ENCODE measurements around the gene LRP2BP. TPM values are rescaled to one million over a fixed set of nuclear protein-coding genes. Genes with fewer than 3 reads are reported as not detected.
A peak's percentile ranks its signal among the peaks of the same experiment; 100 is the strongest.

LRP2BP gene
- total and polyA plus RNA-seq, 5 experiments from 2014 or later, result 0.16 to 1.4 (median 0.24) TPM

GRCh38 chr4:185416955-185417354 lies 21.2 kb upstream of the LRP2BP start:
- Mint-ChIP-seq H3K4me3 (no peak overlapping the region), H3K27me3 (no peaks in the 10 kb centered on the region), H3K9me3 (no peaks in the 10 kb centered on the region), H3K4me1 (peaks cover 3 to 14% (median 10%) of the 10 kb centered on the region in 4 donors), H3K36me3 (peaks cover 10 to 69% (median 15%) of the 10 kb centered on the region in 3 donors), H3K27ac (peak overlapping the region in 2 of 10 donors; percentile 9 to 19)
- DNase-seq (no peak), ATAC-seq (no peak)
- POLR2A ChIA-PET, result no interaction called here

- Mint-ChIP-seq H3K4me3 (no peak overlapping the region), H3K27ac (peak overlapping the region in 1 of 10 donors; percentile 18), H3K9me3 (no peaks in the 10 kb centered on the region), H3K36me3 (peaks cover 3 to 74% (median 19%) of the 10 kb centered on the region in 3 donors), H3K4me1 (peaks cover 0 to 3% (median 0%) of the 10 kb centered on the region in 4 donors), H3K27me3 (no peaks in the 10 kb centered on the region)
- no peak for ATAC-seq
- POLR2A ChIA-PET, result no interaction called here
- no peak for DNase-seq
Observed at GRCh38 chr4:185412412-185412811, 16.7 kb upstream of the LRP2BP start.

- DNase-seq (no peak), ATAC-seq (no peak)
- Mint-ChIP-seq H3K27me3 (no peaks in the 10 kb centered on the region), H3K4me1 (peaks cover 0 to 1% (median 0%) of the 10 kb centered on the region in 4 donors), H3K27ac (no peak overlapping the region), H3K9me3 (no peaks in the 10 kb centered on the region), H3K36me3 (peaks cover 0 to 68% (median 15%) of the 10 kb centered on the region in 3 donors), H3K4me3 (no peak overlapping the region)
- POLR2A ChIA-PET, result no interaction called here
Observed at GRCh38 chr4:185411849-185412248, 16.1 kb upstream of the LRP2BP start.

- H3K36me3 Mint-ChIP-seq, result peaks cover 0 to 71% (median 16%) of the 10 kb centered on the region in 3 donors
- POLR2A ChIA-PET, result interaction anchor here (1.0 kb wide), 1 partner anchor 12 kb away, joined by 4 read pairs; the partner anchor contains the start of genes ANKRD37 and LRP2BP
Observed at GRCh38 chr4:185408432-185408831, 12.7 kb upstream of the LRP2BP start.

GRCh38 chr4:185405296-185405999 lies 9.7 kb upstream of the LRP2BP start:
- POLR2A ChIA-PET, result no interaction called here
- Mint-ChIP-seq H3K9me3 (no peaks in the 10 kb centered on the region), H3K4me1 (no peaks in the 10 kb centered on the region), H3K27ac (no peak overlapping the region), H3K36me3 (peaks cover 0 to 75% (median 19%) of the 10 kb centered on the region in 3 donors), H3K4me3 (no peak overlapping the region), H3K27me3 (no peaks in the 10 kb centered on the region)
- no peak for ATAC-seq
- no peak for DNase-seq

More at GRCh38 chr4:185408432-185408831, 12.7 kb upstream of the LRP2BP start:
- H3K9me3 Mint-ChIP-seq, result no peaks in the 10 kb centered on the region
- DNase-seq (no peak), ATAC-seq (no peak)
- no peak overlapping the region for H3K4me3 Mint-ChIP-seq
- no peaks in the 10 kb centered on the region for H3K4me1 Mint-ChIP-seq
- peak overlapping the region in 1 of 10 donors; percentile 55 for H3K27ac Mint-ChIP-seq
- H3K27me3 Mint-ChIP-seq, result no peaks in the 10 kb centered on the region

GRCh38 chr4:185404031-185404430 lies 8.3 kb upstream of the LRP2BP start:
- DNase-seq (no peak), ATAC-seq (no peak)
- H3K9me3 Mint-ChIP-seq, result no peaks in the 10 kb centered on the region
- H3K27me3 Mint-ChIP-seq, result no peaks in the 10 kb centered on the region
- no peak overlapping the region for H3K27ac Mint-ChIP-seq
- H3K4me3 Mint-ChIP-seq, result no peak overlapping the region
- no peaks in the 10 kb centered on the region for H3K4me1 Mint-ChIP-seq
- POLR2A ChIA-PET, result no interaction called here
- peaks cover 0 to 81% (median 21%) of the 10 kb centered on the region in 3 donors for H3K36me3 Mint-ChIP-seq

GRCh38 chr4:185399466-185399865 lies 3.7 kb upstream of the LRP2BP start:
- Mint-ChIP-seq H3K36me3 (peaks cover 0 to 48% (median 12%) of the 10 kb centered on the region in 3 donors), H3K27me3 (no peaks in the 10 kb centered on the region)

GRCh38 chr4:185398618-185399017 lies 2.9 kb upstream of the LRP2BP start:
- no peak for DNase-seq
- Mint-ChIP-seq H3K36me3 (peaks cover 0 to 42% (median 12%) of the 10 kb centered on the region in 3 donors), H3K9me3 (no peaks in the 10 kb centered on the region), H3K27me3 (no peaks in the 10 kb centered on the region), H3K27ac (no peak overlapping the region), H3K4me1 (peaks cover 10 to 27% (median 25%) of the 10 kb centered on the region in 4 donors), H3K4me3 (no peak overlapping the region)
- ATAC-seq, result no peak
- POLR2A ChIA-PET, result interaction anchor here (1.0 kb wide), 1 partner anchor 27 kb away, joined by 3 read pairs; no protein-coding TSS in a partner anchor

More at GRCh38 chr4:185399466-185399865, 3.7 kb upstream of the LRP2BP start:
- ATAC-seq, result no peak
- Mint-ChIP-seq H3K27ac (peak overlapping the region in 1 of 10 donors; percentile 6), H3K4me3 (no peak overlapping the region), H3K4me1 (peaks cover 8 to 24% (median 20%) of the 10 kb centered on the region in 4 donors), H3K9me3 (no peaks in the 10 kb centered on the region)
- DNase-seq, result no peak
- POLR2A ChIA-PET, result interaction anchor here (1.0 kb wide), 1 partner anchor 26 kb away, joined by 3 read pairs; no protein-coding TSS in a partner anchor

GRCh38 chr4:185396724-185397385 lies 1.1 kb upstream of the LRP2BP start, which contains the start of gene ANKRD37:
TSS of gene ANKRD37 (plus strand) at chr4:185396841. CDS start at chr4:185396924, 83 bp downstream.
- peak within 1 kb of the TSS; percentile 94 to 99 (median 98) for H3K27ac Mint-ChIP-seq
- peaks cover 0 to 26% (median 8%) of the 10 kb centered on the region in 3 donors for H3K36me3 Mint-ChIP-seq
- H3K27me3 Mint-ChIP-seq, result no peaks in the 10 kb centered on the region
- peak within 1 kb of the TSS; percentile 83 to 98 (median 96) for H3K4me3 Mint-ChIP-seq
- peak in 2 of 10 donors; percentile 1 to 63 for DNase-seq
- H3K9me3 Mint-ChIP-seq, result no peaks in the 10 kb centered on the region
- peak in 1 of 2 donors; percentile 32 for ATAC-seq
- peaks cover 10 to 30% (median 26%) of the 10 kb centered on the region in 4 donors for H3K4me1 Mint-ChIP-seq
- POLR2A ChIA-PET, result interaction anchor here (0.9 to 3.3 kb wide), 11 partner anchors 9 to 253 kb away, joined by 3 to 45 read pairs (median 5); partner anchors contain the start of genes CCDC110, SLC25A4, SNX25 and UFSP2

- H3K9me3 Mint-ChIP-seq, result no peaks in the 10 kb centered on the region
Observed at GRCh38 chr4:185395956-185396723, 416 bp upstream of the LRP2BP start.

GRCh38 chr4:185394568-185395237 lies 1.0 kb downstream of the LRP2BP start:
- Mint-ChIP-seq H3K27ac (peak overlapping the region; percentile 83 to 99 (median 98)), H3K36me3 (peaks cover 0 to 6% (median 3%) of the 10 kb centered on the region in 3 donors), H3K4me3 (peak overlapping the region; percentile 5 to 98 (median 96)), H3K4me1 (peaks cover 10 to 30% (median 26%) of the 10 kb centered on the region in 4 donors), H3K27me3 (no peaks in the 10 kb centered on the region), H3K9me3 (no peaks in the 10 kb centered on the region)
- POLR2A ChIA-PET, result interaction anchor here (0.9 to 3.3 kb wide), 4 partner anchors 9 to 185 kb away, joined by 3 to 45 read pairs (median 9); partner anchors contain the start of genes SNX25 and UFSP2
- no peak for ATAC-seq
- DNase-seq, result peak in 1 of 10 donors; percentile 7

More at GRCh38 chr4:185395956-185396723, 416 bp upstream of the LRP2BP start:
- peaks cover 0 to 19% (median 8%) of the 10 kb centered on the region in 3 donors for H3K36me3 Mint-ChIP-seq
- ATAC-seq, result peak; percentile 89 to 90
- POLR2A ChIA-PET, result interaction anchor here (0.6 to 3.3 kb wide), 14 partner anchors 8 to 855 kb away, joined by 3 to 45 read pairs (median 5); partner anchors contain the start of genes CCDC110, SLC25A4, SNX25 and UFSP2
- DNase-seq, result peak; percentile 94 to 98 (median 96)
- peak overlapping the region; percentile 94 to 99 (median 98) for H3K27ac Mint-ChIP-seq
- H3K4me3 Mint-ChIP-seq, result peak overlapping the region; percentile 83 to 98 (median 96)
- H3K27me3 Mint-ChIP-seq, result no peaks in the 10 kb centered on the region
- peaks cover 10 to 30% (median 26%) of the 10 kb centered on the region in 4 donors for H3K4me1 Mint-ChIP-seq

Data from naive thymus-derived CD8-positive, alpha-beta T cell (primary cell).